HG02885 (cell line): Measurements from ENCODE around the gene DOCK10.
"Not testable (repeated sequence)": the region's sequence is repeated elsewhere in the genome, so short reads cannot be mapped to it uniquely, and the experiment has no call there.

Experiments used
- ATAC-seq: cut with Tn5 transposase; IDR thresholded peaks from one replicate; pipeline ENCODE4 v1.9.1; 2021; ENCODE audit warnings: mild to moderate bottlenecking; ENCODE audit not compliant: unreplicated experiment, poor library complexity

The DOCK10 gene

GRCh38 chr2:225041851-225042799 lies at the start of gene DOCK10:
Gene DOCK10 (minus strand): TSS chr2:225042468. CDS start chr2:225042374, 94 bp downstream.
- ATAC-seq: peak; percentile 35

- ATAC-seq: no peak
These were observed 49.1 kb upstream of the DOCK10 start for GRCh38 chr2:225091336-225091735.

GRCh38 chr2:225090746-225091145 lies 48.5 kb upstream of the DOCK10 start:
- no peak for ATAC-seq

GRCh38 chr2:225086915-225087314 lies 44.6 kb upstream of the DOCK10 start:
- no peak for ATAC-seq

- ATAC-seq: no peak
These were observed 44.2 kb upstream of the DOCK10 start for GRCh38 chr2:225086439-225086838.

GRCh38 chr2:225083276-225083675 lies 41.0 kb upstream of the DOCK10 start:
- no peak for ATAC-seq

- no peak for ATAC-seq
These were observed 33.9 kb upstream of the DOCK10 start for GRCh38 chr2:225076125-225076524.

GRCh38 chr2:225074919-225075681 lies 32.8 kb upstream of the DOCK10 start:
- ATAC-seq: no peak

GRCh38 chr2:225074366-225074765 lies 32.1 kb upstream of the DOCK10 start:
- no peak for ATAC-seq

GRCh38 chr2:225073198-225073597 lies 30.9 kb upstream of the DOCK10 start:
- ATAC-seq: no peak

- no peak for ATAC-seq
These were observed 30.2 kb upstream of the DOCK10 start for GRCh38 chr2:225072444-225072843.

GRCh38 chr2:225070811-225071210 lies 28.5 kb upstream of the DOCK10 start:
- ATAC-seq: no peak

- no peak for ATAC-seq
These were observed 27.7 kb upstream of the DOCK10 start for GRCh38 chr2:225069966-225070365.

- ATAC-seq: no peak
These were observed 27.2 kb upstream of the DOCK10 start for GRCh38 chr2:225069477-225069876.

GRCh38 chr2:225065882-225066281 lies 23.6 kb upstream of the DOCK10 start:
- ATAC-seq: peak; percentile 41

- ATAC-seq: no peak
These were observed 22.7 kb upstream of the DOCK10 start for GRCh38 chr2:225064928-225065327.

GRCh38 chr2:225064362-225064761 lies 22.1 kb upstream of the DOCK10 start:
- ATAC-seq: no peak

- no peak for ATAC-seq
These were observed 14.2 kb upstream of the DOCK10 start for GRCh38 chr2:225056330-225057073.

- no peak for ATAC-seq
These were observed 13.4 kb upstream of the DOCK10 start for GRCh38 chr2:225055714-225056113.

GRCh38 chr2:225052703-225053102 lies 10.4 kb upstream of the DOCK10 start:
- ATAC-seq: peak; percentile 92

- not testable (repeated sequence) for ATAC-seq
These were observed 5.2 kb upstream of the DOCK10 start for GRCh38 chr2:225047502-225047901.
